PC-9 (cell line): ENCODE results near the gene CACNG7.

Source experiments
- EZH2 ChIP-seq: fragments of 200-600 bp; sonication (generic); IDR thresholded peaks from 2 replicates; pipeline ENCODE4 v1.8.0; 2017; ENCODE audit warnings: antibody characterized with exemption, low read depth
- TF ChIP-seq, protein P1 (sequence below): fragments of 200-600 bp; sonication (generic); conservative IDR thresholded peaks from 2 replicates; pipeline ENCODE4 v1.6.1; 2017; ENCODE audit warnings: mixed run types, antibody characterized with exemption, mild to moderate bottlenecking, moderate library complexity

- TF ChIP-seq, protein P1, sequence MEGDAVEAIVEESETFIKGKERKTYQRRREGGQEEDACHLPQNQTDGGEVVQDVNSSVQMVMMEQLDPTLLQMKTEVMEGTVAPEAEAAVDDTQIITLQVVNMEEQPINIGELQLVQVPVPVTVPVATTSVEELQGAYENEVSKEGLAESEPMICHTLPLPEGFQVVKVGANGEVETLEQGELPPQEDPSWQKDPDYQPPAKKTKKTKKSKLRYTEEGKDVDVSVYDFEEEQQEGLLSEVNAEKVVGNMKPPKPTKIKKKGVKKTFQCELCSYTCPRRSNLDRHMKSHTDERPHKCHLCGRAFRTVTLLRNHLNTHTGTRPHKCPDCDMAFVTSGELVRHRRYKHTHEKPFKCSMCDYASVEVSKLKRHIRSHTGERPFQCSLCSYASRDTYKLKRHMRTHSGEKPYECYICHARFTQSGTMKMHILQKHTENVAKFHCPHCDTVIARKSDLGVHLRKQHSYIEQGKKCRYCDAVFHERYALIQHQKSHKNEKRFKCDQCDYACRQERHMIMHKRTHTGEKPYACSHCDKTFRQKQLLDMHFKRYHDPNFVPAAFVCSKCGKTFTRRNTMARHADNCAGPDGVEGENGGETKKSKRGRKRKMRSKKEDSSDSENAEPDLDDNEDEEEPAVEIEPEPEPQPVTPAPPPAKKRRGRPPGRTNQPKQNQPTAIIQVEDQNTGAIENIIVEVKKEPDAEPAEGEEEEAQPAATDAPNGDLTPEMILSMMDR, result no peak
- no peak for TF ChIP-seq EZH2
Observed at GRCh38 chr19:53907193-53907581, 1.9 kb upstream of the CACNG7 start.
